ENCODE data around the gene CMC2.

CMC2 gene

DNA sequence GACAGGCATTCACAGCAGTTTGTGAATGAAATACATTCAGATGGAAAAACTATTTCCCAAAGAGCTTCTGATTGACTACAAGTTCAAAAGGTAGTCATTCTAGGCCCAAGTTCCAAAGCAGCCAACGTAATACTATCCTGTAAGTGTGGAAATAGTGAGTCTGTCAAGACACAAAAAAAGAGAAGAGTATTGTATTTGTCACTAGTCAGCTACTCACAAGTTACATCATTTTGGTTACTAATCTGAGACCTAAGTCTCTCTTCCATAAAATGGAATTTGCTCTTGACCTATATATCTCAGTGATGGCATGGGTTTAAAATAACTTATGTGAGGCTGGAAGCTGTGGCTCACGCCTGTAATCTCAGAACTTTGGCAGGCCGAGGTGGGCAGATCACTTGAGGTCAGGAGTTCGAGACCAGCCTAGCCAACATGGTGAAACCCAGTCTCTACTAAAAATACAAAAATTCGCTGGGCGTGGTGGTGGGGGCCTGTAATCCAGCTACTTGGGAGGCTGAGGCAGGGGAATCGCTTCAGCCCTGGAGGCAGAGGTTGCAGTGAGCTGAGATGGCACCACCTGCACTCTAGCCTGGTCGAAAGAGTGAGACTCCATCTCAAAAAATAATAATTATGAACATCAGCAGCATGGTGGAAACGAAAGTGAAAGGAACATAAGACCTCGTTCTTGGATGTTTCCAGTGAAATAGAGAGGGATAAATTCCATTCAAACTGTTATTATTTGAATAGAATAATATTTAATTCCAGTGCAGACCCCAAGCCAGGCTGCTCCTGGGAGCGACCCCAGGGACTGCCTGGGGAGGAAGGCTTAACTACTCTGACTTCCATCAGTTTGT is 2.9 kb downstream of the CMC2 start:
- TF ChIP-seq REST (IDR thresholded peaks at IDR 0.05; ENCODE audit: low read depth) (no peak), EGR1 (IDR thresholded peaks at IDR 0.05) (no peak), RAD21 (IDR thresholded peaks at IDR 0.05; ENCODE audit: low read depth) (no peak), YY1 (IDR thresholded peaks at IDR 0.05; ENCODE audit: low read depth) (no peak), ZBTB7A (IDR thresholded peaks at IDR 0.05; ENCODE audit: low read depth) (no peak), CEBPB (IDR thresholded peaks at IDR 0.05) (no peak), FOXM1 (IDR thresholded peaks at IDR 0.05; ENCODE audit: borderline replicate concordance, low read depth) (no peak), TAF1 (IDR thresholded peaks at IDR 0.05; ENCODE audit: low read depth) (no peak), TCF12 (IDR thresholded peaks at IDR 0.05; ENCODE audit: low read depth) (no peak), EP300 (IDR thresholded peaks at IDR 0.05; ENCODE audit: borderline replicate concordance) (no peak), TEAD4 (IDR thresholded peaks at IDR 0.05) (no peak), CREB1 (IDR thresholded peaks at IDR 0.05; ENCODE audit: low read depth) (no peak), NFIC (IDR thresholded peaks at IDR 0.05) (no peak)
- TF ChIP-seq, protein P1, sequence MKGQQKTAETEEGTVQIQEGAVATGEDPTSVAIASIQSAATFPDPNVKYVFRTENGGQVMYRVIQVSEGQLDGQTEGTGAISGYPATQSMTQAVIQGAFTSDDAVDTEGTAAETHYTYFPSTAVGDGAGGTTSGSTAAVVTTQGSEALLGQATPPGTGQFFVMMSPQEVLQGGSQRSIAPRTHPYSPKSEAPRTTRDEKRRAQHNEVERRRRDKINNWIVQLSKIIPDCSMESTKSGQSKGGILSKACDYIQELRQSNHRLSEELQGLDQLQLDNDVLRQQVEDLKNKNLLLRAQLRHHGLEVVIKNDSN (IDR thresholded peaks at IDR 0.05): no peak
- TF ChIP-seq, protein P2, sequence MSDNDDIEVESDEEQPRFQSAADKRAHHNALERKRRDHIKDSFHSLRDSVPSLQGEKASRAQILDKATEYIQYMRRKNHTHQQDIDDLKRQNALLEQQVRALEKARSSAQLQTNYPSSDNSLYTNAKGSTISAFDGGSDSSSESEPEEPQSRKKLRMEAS (IDR thresholded peaks at IDR 0.05): no peak

- TF ChIP-seq YY1 (IDR thresholded peaks at IDR 0.05; ENCODE audit: low read depth) (no peak), FOXM1 (IDR thresholded peaks at IDR 0.05; ENCODE audit: borderline replicate concordance, low read depth) (no peak), EGR1 (IDR thresholded peaks at IDR 0.05) (no peak), RAD21 (IDR thresholded peaks at IDR 0.05; ENCODE audit: low read depth) (no peak), TCF12 (IDR thresholded peaks at IDR 0.05; ENCODE audit: low read depth) (no peak), REST (IDR thresholded peaks at IDR 0.05; ENCODE audit: low read depth) (no peak), NFIC (IDR thresholded peaks at IDR 0.05) (no peak), CREB1 (IDR thresholded peaks at IDR 0.05; ENCODE audit: low read depth) (no peak), CEBPB (IDR thresholded peaks at IDR 0.05) (no peak), ZBTB7A (IDR thresholded peaks at IDR 0.05; ENCODE audit: low read depth) (no peak), TAF1 (IDR thresholded peaks at IDR 0.05; ENCODE audit: low read depth) (no peak), EP300 (IDR thresholded peaks at IDR 0.05; ENCODE audit: borderline replicate concordance) (no peak), TEAD4 (IDR thresholded peaks at IDR 0.05) (no peak)
- TF ChIP-seq, protein P1 (IDR thresholded peaks at IDR 0.05): no peak
- TF ChIP-seq, protein P2 (IDR thresholded peaks at IDR 0.05): no peak
These were observed 3.6 kb downstream of the CMC2 start for GRCh38 chr16:81003064-81003463.

- TF ChIP-seq TAF1 (IDR thresholded peaks at IDR 0.05; ENCODE audit: low read depth): no peak
- no peak for TF ChIP-seq ZBTB7A (IDR thresholded peaks at IDR 0.05; ENCODE audit: low read depth)
- TF ChIP-seq RAD21 (IDR thresholded peaks at IDR 0.05; ENCODE audit: low read depth): no peak
- TF ChIP-seq EGR1 (IDR thresholded peaks at IDR 0.05): no peak
- TF ChIP-seq YY1 (IDR thresholded peaks at IDR 0.05; ENCODE audit: low read depth): no peak
- TF ChIP-seq, protein P1 (IDR thresholded peaks at IDR 0.05): no peak
- TF ChIP-seq TEAD4 (IDR thresholded peaks at IDR 0.05): no peak
- no peak for TF ChIP-seq CREB1 (IDR thresholded peaks at IDR 0.05; ENCODE audit: low read depth)
These were observed 5.4 kb downstream of the CMC2 start for GRCh38 chr16:81001330-81001729.

GRCh38 chr16:81000873-81001272 is 5.8 kb downstream of the CMC2 start:
- TF ChIP-seq FOXM1 (IDR thresholded peaks at IDR 0.05; ENCODE audit: borderline replicate concordance, low read depth) (no peak), RAD21 (IDR thresholded peaks at IDR 0.05; ENCODE audit: low read depth) (no peak), TEAD4 (IDR thresholded peaks at IDR 0.05) (no peak), NFIC (IDR thresholded peaks at IDR 0.05) (no peak), REST (IDR thresholded peaks at IDR 0.05; ENCODE audit: low read depth) (no peak), YY1 (IDR thresholded peaks at IDR 0.05; ENCODE audit: low read depth) (no peak), EP300 (IDR thresholded peaks at IDR 0.05; ENCODE audit: borderline replicate concordance) (no peak), TCF12 (IDR thresholded peaks at IDR 0.05; ENCODE audit: low read depth) (no peak), EGR1 (IDR thresholded peaks at IDR 0.05) (no peak), TAF1 (IDR thresholded peaks at IDR 0.05; ENCODE audit: low read depth) (no peak), CREB1 (IDR thresholded peaks at IDR 0.05; ENCODE audit: low read depth) (no peak), ZBTB7A (IDR thresholded peaks at IDR 0.05; ENCODE audit: low read depth) (no peak), CEBPB (IDR thresholded peaks at IDR 0.05) (no peak)
- TF ChIP-seq, protein P1 (IDR thresholded peaks at IDR 0.05): no peak
- TF ChIP-seq, protein P2 (IDR thresholded peaks at IDR 0.05): no peak

All from Ishikawa (cell line).